ENCODE measurements around the gene B9D1. TPM values are rescaled to one million over a fixed set of nuclear protein-coding genes. Genes with fewer than 3 reads are reported as not detected.
A peak's percentile ranks its signal among the peaks of the same experiment; 100 is the strongest.

The B9D1 gene
- total and polyA plus RNA-seq, 2 of the 13 experiments (the other 11 are each of a cell fraction or from before 2014, with no cell fraction given) = 27.7 to 31.1 TPM

GRCh38 chr17:19377602-19378415, 15.3 kb upstream of the B9D1 start (continued):
- peak; percentile 74; the same call in 1 of the 2 replicates for TF ChIP-seq YEATS2 (CRISPR knock-in tag; IDR thresholded peaks at IDR 0.05; ENCODE audit: borderline replicate concordance)
- TF ChIP-seq WIZ (CRISPR knock-in tag; IDR thresholded peaks at IDR 0.05) = no peak
- TF ChIP-seq ZNF235 (CRISPR knock-in tag; IDR thresholded peaks at IDR 0.05; ENCODE audit: borderline replicate concordance) = no peak
- no peak for TF ChIP-seq SOX13 (IDR thresholded peaks at IDR 0.05)
- TF ChIP-seq SOX13 (CRISPR knock-in tag; conservative IDR thresholded peaks at IDR 0.05 in 1 of 2, IDR thresholded peaks at IDR 0.05 in 1 of 2) = 0 out of 4 replicates have a peak, but pooled peaks of 1 of the 2 experiments have one; percentile 7
- TF ChIP-seq ZNF44 (CRISPR knock-in tag; IDR thresholded peaks at IDR 0.05) = peak; percentile 94
- TF ChIP-seq SP4 (CRISPR knock-in tag; IDR thresholded peaks at IDR 0.05) = peak; percentile 92
- TF ChIP-seq SIX4 (CRISPR knock-in tag; IDR thresholded peaks at IDR 0.05) = no peak
- no peak; the same call in 1 of the 2 replicates for TF ChIP-seq HINFP (CRISPR knock-in tag; IDR thresholded peaks at IDR 0.05; ENCODE audit: low read depth)
- 0 out of 2 replicates have a peak, but pooled peaks have one; percentile 53 for TF ChIP-seq SALL2 (CRISPR knock-in tag; IDR thresholded peaks at IDR 0.05)
- no peak; the same call in 1 of the 2 replicates for TF ChIP-seq ZNF274 (CRISPR knock-in tag; IDR thresholded peaks at IDR 0.05)
- no peak for TF ChIP-seq ZNF646 (CRISPR knock-in tag; IDR thresholded peaks at IDR 0.05)
- TF ChIP-seq ZBTB8A (CRISPR knock-in tag; IDR thresholded peaks at IDR 0.05; ENCODE audit: borderline replicate concordance, low read depth) = no peak
- peak; percentile 23; the same call in 1 of the 2 replicates for TF ChIP-seq ZNF280D (CRISPR knock-in tag; IDR thresholded peaks at IDR 0.05)
- TF ChIP-seq EP300 (IDR thresholded peaks at IDR 0.05; ENCODE audit: low read depth in 2 of 2, low read length in 2 of 2) = no peak
- TF ChIP-seq EP300 (CRISPR knock-in tag; IDR thresholded peaks at IDR 0.05; ENCODE audit: borderline replicate concordance) = no peak
- peak; percentile 91 for TF ChIP-seq THAP11 (CRISPR knock-in tag; IDR thresholded peaks at IDR 0.05)
- no peak for TF ChIP-seq ZNF672 (CRISPR knock-in tag; IDR thresholded peaks at IDR 0.05)
